Ovary (tissue), 9 donors: ENCODE data around the gene SLC4A1AP. TPM values are rescaled to one million over a fixed set of nuclear protein-coding genes. Genes with fewer than 3 reads are reported as not detected.

ENCODE experiments used
- DNase-seq, 5 donors: peaks; one replicate each; pipeline ENCODE4 v3.0.0-alpha.2; 2019 to 2020
- H3K27ac ChIP-seq, 2 donors: fragments of 200-600 bp; one replicate each; pipeline versions ENCODE4 v1.5.1 to v1.8.0; 2019 to 2022
- H3K27me3 ChIP-seq: fragments of 200-600 bp; one replicate; pipeline ENCODE4 v1.8.0; 2022
- H3K36me3 ChIP-seq: fragments of 200-600 bp; sonication (generic); one replicate; pipeline ENCODE4 v1.5.1; 2019
- H3K4me1 ChIP-seq: one replicate; pipeline ENCODE4 v1.8.1; 2013; ENCODE audit warnings: mild to moderate bottlenecking, moderate library complexity; ENCODE audit not compliant: insufficient read depth
- H3K4me3 ChIP-seq: fragments of 200-600 bp; sonication (generic); one replicate; pipeline ENCODE4 v1.5.1; 2017
- H3K9me3 ChIP-seq, 2 donors: fragments of 200-600 bp in 1 of 2; sonication (generic) in 1 of 2; one replicate each; pipeline versions ENCODE4 v1.5.1 to v1.8.1; 2013 to 2019; ENCODE audit warnings: mild to moderate bottlenecking in 1 of 2, moderate library complexity in 1 of 2
- CTCF ChIP-seq, 3 donors: fragments of 450-650 bp in 2 of 3; fragments of 200-600 bp in 1 of 3; IDR thresholded peaks; one replicate each; pipeline versions ENCODE4 v1.5.1 to v1.8.0; 2016 to 2022; ENCODE audit warnings: antibody characterized with exemption in 3 of 3, mild to moderate bottlenecking in 1 of 3
- EP300 ChIP-seq: sonication (generic); formaldehyde crosslinking; IDR thresholded peaks from one replicate; pipeline ENCODE4 v1.6.1; 2017; ENCODE audit warnings: antibody characterized with exemption
- POLR2A ChIP-seq: fragments of 450-650 bp; IDR thresholded peaks from one replicate; pipeline ENCODE4 v1.6.1; 2017; ENCODE audit warnings: antibody characterized with exemption, mild to moderate bottlenecking, moderate library complexity
- WGBS, 3 donors: extraction: QIAGEN DNeasy Blood & Tissue Kit in 1 of 3; methylation state at CpG; one replicate each; pipeline versions ENCODE4 v1.1.5 to v1.1.7; 2013 to 2017; 5-methylcytosine and 5-hydroxymethylcytosine counted together
- intact Hi-C, 4 donors: fragments of 100-400 bp; cut with DNase I; formaldehyde crosslinking; loops; one replicate each; pipeline versions ENCODE4 v1.11.0 to v1.15.1; 2022 to 2023
- polyA plus RNA-seq, 2 donors: library from polyadenylated mRNA; stranded (reverse); fragments of 200-250 nt in 1 of 2; fragments of 350-450 nt in 1 of 2; fragmentation: Illumina TruSeq in 1 of 2; extraction: RNeasy Lipid Tissue Mini Kit (QIAGEN cat#74804) in 1 of 2; gene quantifications; one replicate each; pipeline ENCODE4 v1.2.3, GENCODE V29; 2013 to 2014
- total RNA-seq, 7 donors: library from RNA; depleted of rRNA in 2 of 7; stranded (reverse); fragments of >200 nt in 2 of 7; fragmentation: NEBNext Ultra II Directional in 3 of 7; extraction: Animal tissue kit (Norgen Biotek cat#: 25700) in 3 of 7; gene quantifications; one replicate each; pipeline versions ENCODE4 v1.1.0 to v1.2.4, GENCODE V29; 2016 to 2023
- donor health status: DM: no; HTN: no; CAD: no; lungs with moderate emphysema.
- donor health status: DM: no; HTN: no; CAD: no.
- donor health status: Bipolar disorder and iron deficiency.
- donor health status: DM: yes; HTN: yes; CAD: no.
- donor health status: DM: no; HTN: no; CAD: no.
- donor health status: DM: yes; HTN: yes; CAD: no.

The SLC4A1AP gene
- total and polyA plus RNA-seq, 9 donors: 14.6 to 22.0 (median 16.2) TPM

- Histone ChIP-seq H3K4me1 (peaks cover 4% of the 10 kb centered on the region), H3K27me3 (no peaks in the 10 kb centered on the region), H3K27ac (peak overlapping the region; percentile 25 to 50), H3K36me3 (no peaks in the 10 kb centered on the region), H3K4me3 (no peak overlapping the region), H3K9me3 (no peaks in the 10 kb centered on the region)
- DNase-seq: no peak
- intact Hi-C loops: no loop called here
- 89 to 94% (median 94%) methylated on average over 10 of the region's 10 CpGs for WGBS, 3 donors
- TF ChIP-seq EP300 (no peak), CTCF (IDR thresholded peaks at IDR 0.05) (no peak), POLR2A (no peak)
Measured at GRCh38 chr2:27736031-27736889, 72.6 kb downstream of the SLC4A1AP start.

GRCh38 chr2:27736890-27737204, 73.2 kb downstream of the SLC4A1AP start:
- 93 to 98% (median 94%) methylated on average over 6 of the region's 6 CpGs for WGBS, 3 donors
- Histone ChIP-seq H3K27ac (no peak overlapping the region), H3K4me1 (peaks cover 4% of the 10 kb centered on the region), H3K9me3 (no peaks in the 10 kb centered on the region), H3K36me3 (no peaks in the 10 kb centered on the region), H3K4me3 (no peak overlapping the region), H3K27me3 (no peaks in the 10 kb centered on the region)
- intact Hi-C loops: no loop called here
- DNase-seq: no peak
- TF ChIP-seq EP300: no peak
- TF ChIP-seq POLR2A: no peak
- no peak for TF ChIP-seq CTCF (IDR thresholded peaks at IDR 0.05)

- TF ChIP-seq CTCF (IDR thresholded peaks at IDR 0.05) (no peak), EP300 (no peak), POLR2A (no peak)
- no peak overlapping the region for H3K4me3 ChIP-seq
- WGBS, 3 donors: 69 to 81% (median 79%) methylated on average over 7 of the region's 7 CpGs
- peaks cover 4% of the 10 kb centered on the region for H3K4me1 ChIP-seq
- H3K27ac ChIP-seq: no peak overlapping the region
- no peaks in the 10 kb centered on the region for H3K36me3 ChIP-seq
- no peaks in the 10 kb centered on the region for H3K9me3 ChIP-seq
- intact Hi-C loops: no loop called here
- no peaks in the 10 kb centered on the region for H3K27me3 ChIP-seq
- no peak for DNase-seq
Measured at GRCh38 chr2:27737676-27738348, 74.1 kb downstream of the SLC4A1AP start.

- H3K4me3 ChIP-seq: no peak overlapping the region
- intact Hi-C loops: no loop called here
- no peak for DNase-seq
- no peak for TF ChIP-seq CTCF (IDR thresholded peaks at IDR 0.05)
- no peak for TF ChIP-seq EP300
- no peak for TF ChIP-seq POLR2A
- H3K4me1 ChIP-seq: peaks cover 4% of the 10 kb centered on the region
- no peaks in the 10 kb centered on the region for H3K27me3 ChIP-seq
- H3K27ac ChIP-seq: no peak overlapping the region
- H3K36me3 ChIP-seq: no peaks in the 10 kb centered on the region
- 91 to 93% (median 92%) methylated on average over 13 of the region's 13 CpGs for WGBS, 3 donors
- H3K9me3 ChIP-seq: no peaks in the 10 kb centered on the region
Measured at GRCh38 chr2:27738349-27739057, 74.8 kb downstream of the SLC4A1AP start.
